T-cell (primary cell): ENCODE measurements around the gene CCDC7. TPM values are rescaled to one million over a fixed set of nuclear protein-coding genes. Genes with fewer than 3 reads are reported as not detected.
"Not testable (repeated sequence)": the region's sequence is repeated elsewhere in the genome, so short reads cannot be mapped to it uniquely, and the experiment has no call there.

Experiments used
- ATAC-seq, 4 experiments: fragments of 200-7000 bp in 3 of 4; fragments of 150-1000 bp in 1 of 4; cut with Tn5 transposase; replicated peaks in 1 of 4; 1 replicate in 3 of 4; 2 replicates in 1 of 4; pipeline ENCODE4 v1.10.0; 2021; ENCODE audit warnings: moderate library complexity in 3 of 4, mild to moderate bottlenecking in 2 of 4, moderate number of reproducible peaks in 1 of 4
- CTCF ChIA-PET, 2 donors: fragments of 300-600 bp; sonication (Branson Sonifier 250); formaldehyde crosslinking; loops; one replicate each; lab custom pipeline; 2022; ENCODE audit warnings: antibody characterized with exemption in 2 of 2; lab: Charles Lee
- POLR2A ChIA-PET, 2 donors: fragments of 300-600 bp; sonication (Branson Sonifier 250); formaldehyde crosslinking; loops; one replicate each; lab custom pipeline; 2022; ENCODE audit warnings: antibody characterized with exemption in 2 of 2; lab: Charles Lee
- DNase-seq, 35 experiments: peaks; one replicate each; pipeline versions ENCODE4 v3.0.0 to v3.0.0-alpha.2; 2013 to 2023
- H3K27ac ChIP-seq: one replicate; pipeline ENCODE4 v1.5.1; 2013; ENCODE audit warnings: low read length
- H3K27me3 ChIP-seq, 2 experiments: replicated peaks in 1 of 2; 1 replicate in 1 of 2; 2 replicates in 1 of 2; pipeline versions ENCODE4 v1.6.1 to v1.7.0; 2013; ENCODE audit warnings: low read length in 1 of 2, mixed read lengths in 1 of 2; ENCODE audit not compliant: control insufficient read depth in 2 of 2, insufficient read depth in 2 of 2; ENCODE audit errors: extremely low read depth in 1 of 2
- H3K36me3 ChIP-seq, 2 donors: 1 replicate in 1 of 2; 2 replicates in 1 of 2; pipeline versions ENCODE4 v1.6.1 to v1.7.0; 2013; ENCODE audit warnings: low read length in 1 of 2; ENCODE audit not compliant: control insufficient read depth in 2 of 2, insufficient read depth in 1 of 2; ENCODE audit errors: extremely low read depth in 1 of 2
- H3K4me1 ChIP-seq, 2 experiments: 1 replicate in 1 of 2; 2 replicates in 1 of 2; pipeline versions ENCODE4 v1.6.1 to v1.7.0; 2013; ENCODE audit warnings: low read length in 2 of 2, mixed read lengths in 1 of 2; ENCODE audit not compliant: insufficient read depth in 2 of 2, control insufficient read depth in 1 of 2; ENCODE audit errors: extremely low read depth in 1 of 2
- H3K4me3 ChIP-seq, 2 donors: 1 replicate in 1 of 2; 2 replicates in 1 of 2; pipeline versions ENCODE4 v1.5.1 to v1.7.0; 2013; ENCODE audit warnings: mild to moderate bottlenecking in 2 of 2, low read length in 1 of 2, moderate library complexity in 1 of 2; ENCODE audit not compliant: control insufficient read depth in 1 of 2; ENCODE audit errors: extremely low read depth in 1 of 2
- H3K9me3 ChIP-seq: 2 replicates; pipeline ENCODE4 v1.7.0; 2013
- H3K27ac Mint-ChIP-seq, 2 donors: one replicate each; pipeline ENCODE4 v1.8.0; 2020 to 2021; ENCODE audit warnings: mild to moderate bottlenecking in 2 of 2, mixed read lengths in 2 of 2
- H3K27me3 Mint-ChIP-seq, 2 donors: one replicate each; pipeline ENCODE4 v1.8.0; 2021 to 2022; ENCODE audit warnings: mixed read lengths in 2 of 2
- H3K36me3 Mint-ChIP-seq: one replicate; pipeline ENCODE4 v1.8.0; 2021; ENCODE audit warnings: mixed read lengths
- H3K4me1 Mint-ChIP-seq, 3 donors: one replicate each; pipeline ENCODE4 v1.8.0; 2020 to 2022; ENCODE audit warnings: mixed read lengths in 3 of 3, mild to moderate bottlenecking in 1 of 3
- H3K4me3 Mint-ChIP-seq, 3 donors: one replicate each; pipeline ENCODE4 v1.8.0; 2020 to 2022; ENCODE audit warnings: mild to moderate bottlenecking in 3 of 3, mixed read lengths in 3 of 3, moderate library complexity in 3 of 3
- H3K9me3 Mint-ChIP-seq, 3 donors: one replicate each; pipeline ENCODE4 v1.8.0; 2020 to 2022; ENCODE audit warnings: mixed read lengths in 3 of 3
- WGBS: methylation state at CpG from one replicate; pipeline ENCODE4 v1.1.5; 2013; ENCODE audit warnings: missing lambda C conversion rate; ENCODE audit not compliant: insufficient coverage; 5-methylcytosine and 5-hydroxymethylcytosine counted together
- total RNA-seq, 35 experiments: library from RNA in 6 of 35; stranded (reverse) in 6 of 35; fragments of 120-200 nt in 1 of 35; gene quantifications; one replicate each; pipeline versions ENCODE4 v1.2.1 to v1.2.4 and lab custom pipeline; 2013 to 2026

The CCDC7 gene
- total RNA-seq, 5 donors from 2014 or later (not counting 1 experiment from before 2014, with no cell fraction given), result 48.1 to 74.6 (median 62.1) TPM

DNA sequence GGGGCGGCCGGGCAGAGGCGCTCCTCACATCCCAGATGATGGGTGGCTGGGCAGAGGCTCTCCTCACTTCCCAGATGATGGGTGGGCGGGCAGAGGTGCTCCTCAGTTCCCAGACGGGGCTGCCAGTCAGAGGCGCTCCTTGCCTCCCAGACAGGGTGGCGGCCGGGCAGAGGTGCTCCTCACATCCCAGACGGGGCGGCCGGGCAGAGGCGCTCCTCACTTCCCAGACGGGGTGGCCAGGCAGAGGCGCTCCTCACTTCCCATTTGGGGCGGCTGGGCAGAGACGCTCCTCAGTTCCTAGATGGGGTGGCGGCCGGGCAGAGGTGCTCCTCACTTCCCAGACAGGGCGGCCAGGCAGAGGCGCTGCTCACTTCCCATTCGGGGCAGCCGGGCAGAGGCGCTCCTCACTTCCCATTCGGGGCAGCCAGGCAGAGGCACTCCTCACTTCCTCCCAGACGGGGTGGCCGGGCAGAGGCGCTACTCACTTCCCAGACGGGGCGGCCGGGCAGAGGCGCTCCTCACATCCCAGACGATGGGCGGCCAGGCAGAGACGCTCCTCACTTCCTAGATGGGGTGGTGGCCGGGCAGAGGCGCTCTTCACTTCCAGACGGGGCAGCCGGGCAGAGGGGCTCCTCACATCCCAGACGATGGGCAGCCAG is 60.0 kb downstream of the CCDC7 start:
- H3K27ac ChIP-seq, H3K27me3 ChIP-seq, DNase-seq, H3K4me1 ChIP-seq, H3K27ac Mint-ChIP-seq, POLR2A ChIA-PET, H3K36me3 ChIP-seq, ATAC-seq, H3K4me3 Mint-ChIP-seq, H3K9me3 Mint-ChIP-seq, H3K27me3 Mint-ChIP-seq, H3K4me1 Mint-ChIP-seq, H3K9me3 ChIP-seq, H3K4me3 ChIP-seq, CTCF ChIA-PET: not testable (repeated sequence)
- WGBS, result 96% methylated on average over 29 of the region's 39 CpGs
- peaks cover 63% of the 10 kb centered on the region for H3K36me3 Mint-ChIP-seq

DNA sequence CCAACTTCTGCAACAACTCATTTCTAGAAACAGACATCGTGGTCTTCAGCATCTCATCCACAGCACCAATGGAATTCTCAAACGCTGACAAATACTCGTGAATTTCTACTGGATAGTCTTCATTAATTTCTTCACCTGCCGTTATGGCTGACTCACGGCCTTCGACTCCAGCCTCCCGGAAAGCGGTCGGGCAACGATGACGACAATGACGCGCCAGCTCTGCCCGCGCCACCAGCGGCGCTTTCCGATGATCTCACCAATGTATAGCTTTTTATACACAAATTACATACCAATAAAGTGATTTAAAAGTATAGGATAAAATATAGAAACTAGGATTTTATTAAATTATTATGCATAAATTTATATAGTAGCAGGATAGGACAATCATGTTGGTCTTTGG is 65.7 kb downstream of the CCDC7 start:
- H3K27ac ChIP-seq, result no peak overlapping the region
- no peak overlapping the region for H3K4me3 ChIP-seq
- CTCF ChIA-PET, result no interaction called here
- 100% methylated on average over 2 of the region's 18 CpGs for WGBS
- DNase-seq (no peak), ATAC-seq (no peak)
- peaks cover 0 to 3% of the 10 kb centered on the region in 2 donors for H3K36me3 ChIP-seq
- no peak overlapping the region for H3K4me3 Mint-ChIP-seq
- no peaks in the 10 kb centered on the region for H3K9me3 Mint-ChIP-seq
- H3K9me3 ChIP-seq, result no peaks in the 10 kb centered on the region
- H3K4me1 Mint-ChIP-seq, result no peaks in the 10 kb centered on the region
- peaks cover 38% of the 10 kb centered on the region for H3K36me3 Mint-ChIP-seq
- POLR2A ChIA-PET, result no interaction called here
- no peaks in the 10 kb centered on the region for H3K4me1 ChIP-seq
- H3K27me3 ChIP-seq, result no peaks in the 10 kb centered on the region
- H3K27me3 Mint-ChIP-seq, result no peaks in the 10 kb centered on the region
- no peak overlapping the region for H3K27ac Mint-ChIP-seq

DNA sequence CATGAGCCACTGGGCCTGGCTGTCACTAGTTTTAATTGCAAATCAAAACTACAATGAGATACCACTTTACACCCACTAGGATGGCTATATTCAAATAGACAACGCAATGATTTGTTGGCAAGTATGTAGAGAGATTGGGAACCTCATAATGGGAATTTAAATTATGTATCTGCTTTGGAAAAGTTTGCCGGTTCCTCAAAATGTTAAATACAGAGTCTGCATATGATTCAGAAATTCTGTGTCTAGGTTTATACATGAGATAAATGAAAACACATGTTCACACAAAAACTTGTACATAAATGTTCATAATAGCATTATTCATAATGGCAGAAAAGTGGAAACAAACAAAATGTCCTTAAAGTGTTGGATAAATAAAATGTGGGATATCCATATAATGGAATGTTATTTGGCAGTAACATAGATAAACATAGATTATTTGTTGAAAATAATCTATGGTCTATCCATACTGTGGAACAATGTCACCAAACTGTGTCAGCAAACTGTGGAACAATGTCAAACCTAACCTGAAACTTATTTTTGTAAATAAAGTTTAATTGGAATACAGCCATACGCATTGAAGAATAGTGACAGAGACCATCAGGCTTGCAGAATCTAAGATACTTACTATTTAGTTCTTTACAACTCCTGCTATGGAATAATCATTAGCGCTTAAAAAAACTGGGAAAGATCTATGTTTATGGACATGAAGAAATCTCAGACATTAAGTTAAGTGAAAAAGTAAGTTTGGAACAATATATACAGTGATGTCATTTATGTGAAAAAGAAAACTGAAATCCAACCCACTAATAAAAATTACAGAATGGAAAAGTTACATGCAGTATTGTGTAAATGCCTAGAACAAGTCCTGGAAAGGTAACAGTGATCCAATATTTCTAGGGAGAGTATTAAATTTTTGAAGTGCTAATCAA is 70.9 kb downstream of the CCDC7 start:
- Histone ChIP-seq H3K27me3 (no peaks in the 10 kb centered on the region), H3K4me1 (no peaks in the 10 kb centered on the region), H3K36me3 (no peaks in the 10 kb centered on the region), H3K4me3 (no peak overlapping the region), H3K9me3 (no peaks in the 10 kb centered on the region), H3K27ac (no peak overlapping the region)
- H3K27me3 Mint-ChIP-seq, result no peaks in the 10 kb centered on the region
- no peak for DNase-seq
- ChIA-PET CTCF (no interaction called here), POLR2A (no interaction called here)
- peaks cover 5 to 19% (median 14%) of the 10 kb centered on the region in 3 donors for H3K9me3 Mint-ChIP-seq
- H3K4me1 Mint-ChIP-seq, result peaks cover 0 to under 1% (median 0%) of the 10 kb centered on the region in 3 donors
- no peak for ATAC-seq
- H3K27ac Mint-ChIP-seq, result no peak overlapping the region
- peaks cover 30% of the 10 kb centered on the region for H3K36me3 Mint-ChIP-seq
- WGBS, result no CpG with 5 or more reads among the region's 4 CpGs
- H3K4me3 Mint-ChIP-seq, result no peak overlapping the region

DNA sequence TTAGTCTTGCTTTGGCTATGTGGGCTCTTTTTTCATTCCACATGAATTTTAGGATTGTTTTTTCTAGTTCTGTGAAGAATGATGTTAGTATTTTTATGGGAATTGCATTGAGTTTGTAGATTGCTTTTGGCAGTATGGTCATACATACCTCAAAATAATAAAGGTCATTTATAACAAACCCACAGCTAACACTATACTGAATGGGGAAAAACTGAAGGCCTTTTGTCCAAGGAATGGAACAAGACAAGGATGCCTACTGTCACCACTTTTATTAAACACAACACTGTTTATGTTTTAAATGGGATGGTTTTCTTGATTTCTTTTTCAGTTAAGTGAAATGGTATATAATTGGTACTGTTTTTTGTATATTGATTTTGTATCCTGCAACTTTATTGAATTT is 84.3 kb downstream of the CCDC7 start:
- Mint-ChIP-seq H3K27me3 (no peaks in the 10 kb centered on the region), H3K36me3 (peaks cover 52% of the 10 kb centered on the region), H3K9me3 (peaks cover 0 to 14% (median 11%) of the 10 kb centered on the region in 3 donors), H3K4me1 (peaks cover 0 to 5% (median 2%) of the 10 kb centered on the region in 3 donors), H3K27ac (no peak overlapping the region), H3K4me3 (no peak overlapping the region)
- no peak overlapping the region for H3K4me3 ChIP-seq
- H3K9me3 ChIP-seq, result peaks cover 4% of the 10 kb centered on the region
- H3K27me3 ChIP-seq, result no peaks in the 10 kb centered on the region
- no peaks in the 10 kb centered on the region for H3K4me1 ChIP-seq
- POLR2A ChIA-PET, result no interaction called here
- no peak for ATAC-seq
- CTCF ChIA-PET, result no interaction called here
- no peak for DNase-seq
- H3K27ac ChIP-seq, result no peak overlapping the region
- H3K36me3 ChIP-seq, result peaks cover 0 to 7% of the 10 kb centered on the region in 2 donors

DNA sequence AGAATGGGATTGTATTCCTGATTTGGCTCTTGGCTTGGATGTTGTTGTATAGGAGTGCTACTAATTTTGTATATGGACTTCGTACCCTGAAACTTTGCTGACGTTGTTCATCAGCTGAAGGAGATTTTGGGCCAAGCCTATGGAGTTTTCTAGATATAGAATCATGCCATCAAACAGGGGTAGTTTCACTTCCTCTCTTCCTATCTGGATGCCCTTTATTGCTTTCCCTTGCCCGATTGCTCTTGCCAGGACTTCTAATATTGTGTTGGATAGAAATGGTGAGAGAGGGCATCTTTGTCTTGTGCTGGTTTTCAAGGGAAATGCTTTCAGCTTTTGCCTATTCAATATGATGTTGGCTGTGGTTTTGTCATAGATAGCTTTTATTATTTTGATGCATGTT is 92.3 kb downstream of the CCDC7 start:
- Histone ChIP-seq H3K27ac (no peak overlapping the region), H3K4me3 (no peak overlapping the region), H3K9me3 (peaks cover 4% of the 10 kb centered on the region), H3K4me1 (no peaks in the 10 kb centered on the region), H3K36me3 (no peaks in the 10 kb centered on the region), H3K27me3 (no peaks in the 10 kb centered on the region)
- CTCF ChIA-PET, result no interaction called here
- peaks cover 63% of the 10 kb centered on the region for H3K36me3 Mint-ChIP-seq
- no peaks in the 10 kb centered on the region for H3K27me3 Mint-ChIP-seq
- peaks cover 9 to 15% (median 14%) of the 10 kb centered on the region in 3 donors for H3K4me1 Mint-ChIP-seq
- H3K4me3 Mint-ChIP-seq, result no peak overlapping the region
- ATAC-seq, result no peak
- H3K27ac Mint-ChIP-seq, result no peak overlapping the region
- DNase-seq, result no peak
- peaks cover 0 to 30% (median 16%) of the 10 kb centered on the region in 3 donors for H3K9me3 Mint-ChIP-seq
- POLR2A ChIA-PET, result no interaction called here
- WGBS, result no CpG with 5 or more reads among the region's 3 CpGs

DNA sequence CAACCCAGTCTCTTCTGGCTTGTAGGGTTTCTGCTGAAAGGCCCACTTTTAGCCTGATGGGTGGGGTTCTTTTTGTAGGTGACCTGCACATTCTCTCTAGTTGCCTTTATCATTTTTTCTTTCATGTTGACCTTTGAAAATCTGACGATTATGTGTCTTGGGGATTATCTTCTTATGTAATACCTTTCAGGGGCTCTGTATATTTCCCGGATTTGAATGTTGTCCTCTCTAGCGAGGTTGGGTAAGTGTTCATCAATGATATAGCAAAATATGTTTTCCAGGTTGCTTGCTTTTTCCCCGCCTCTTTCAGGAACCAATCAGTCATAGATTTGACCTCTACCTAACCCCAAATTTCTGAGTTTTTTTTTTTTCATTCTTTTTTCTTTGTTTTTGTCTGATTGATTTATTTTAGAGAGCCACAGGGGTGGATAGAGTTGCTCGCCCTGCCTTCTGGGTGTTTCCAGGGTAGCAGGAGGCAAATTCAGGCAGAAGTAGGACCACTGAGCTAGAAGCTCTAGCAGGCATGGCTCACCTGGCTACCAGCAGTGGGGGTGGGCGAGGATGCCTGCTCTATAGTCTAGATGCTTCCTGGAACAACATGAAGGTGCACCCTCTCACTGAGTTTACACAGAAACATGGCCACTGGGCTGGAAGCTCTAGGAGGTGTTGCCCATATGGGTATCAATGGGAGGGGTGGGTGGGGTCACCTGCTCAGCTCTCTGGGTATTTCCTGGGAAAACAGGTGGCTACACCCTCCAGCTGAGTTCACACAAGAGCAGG is 94.9 kb downstream of the CCDC7 start:
- Histone ChIP-seq H3K9me3 (no peaks in the 10 kb centered on the region), H3K4me3 (no peak overlapping the region), H3K27me3 (no peaks in the 10 kb centered on the region), H3K4me1 (no peaks in the 10 kb centered on the region), H3K27ac (no peak overlapping the region), H3K36me3 (no peaks in the 10 kb centered on the region)
- H3K27ac Mint-ChIP-seq, result no peak overlapping the region
- DNase-seq, result no peak
- ChIA-PET POLR2A (no interaction called here), CTCF (no interaction called here)
- peaks cover 0 to 20% (median 6%) of the 10 kb centered on the region in 3 donors for H3K9me3 Mint-ChIP-seq
- no peaks in the 10 kb centered on the region for H3K27me3 Mint-ChIP-seq
- H3K4me1 Mint-ChIP-seq, result peaks cover 9 to 15% (median 14%) of the 10 kb centered on the region in 3 donors
- peaks cover 60% of the 10 kb centered on the region for H3K36me3 Mint-ChIP-seq
- ATAC-seq, result no peak
- H3K4me3 Mint-ChIP-seq, result no peak overlapping the region
- WGBS, result no CpG with 5 or more reads among the region's 6 CpGs
